Measurements from ENCODE around the gene EPB41L5.

GRCh38 chr2:120128216-120128615 lies 115.3 kb downstream of the EPB41L5 start:
- TF ChIP-seq CTCF (optimal IDR thresholded peaks at IDR 0.05 in 1 of 3, IDR thresholded peaks at IDR 0.05 in 1 of 3, conservative IDR thresholded peaks at IDR 0.05 in 1 of 3; ENCODE audit: extremely low read depth in 1 of 3, insufficient read depth in 2 of 3, low read length in 3 of 3), result no peak
- no peak for TF ChIP-seq EZH2 (IDR thresholded peaks at IDR 0.05; ENCODE audit: low read length)

Measured in keratinocyte (primary cell).